ENCODE results near the gene STX8.
A peak's percentile ranks its signal among the peaks of the same experiment; 100 is the strongest.

STX8 gene

GRCh38 chr17:9566067-9566466 is 9.6 kb downstream of the STX8 start (continued):
- TF ChIP-seq RBAK (tag by site-specific recombination; IDR thresholded peaks at IDR 0.05) (no peak), ZNF830 (tag by site-specific recombination; IDR thresholded peaks at IDR 0.05; ENCODE audit: low read depth) (no peak), PBX3 (CRISPR knock-in tag; IDR thresholded peaks at IDR 0.05) (no peak), ZNF133 (tag by site-specific recombination; IDR thresholded peaks at IDR 0.05) (peak; percentile 78), ZNF548 (tag by site-specific recombination; IDR thresholded peaks at IDR 0.05) (no peak), KLF9 (tag by site-specific recombination; IDR thresholded peaks at IDR 0.05; ENCODE audit: low read depth) (no peak; the same call in 1 of the 2 replicates), ZBTB21 (tag by site-specific recombination; IDR thresholded peaks at IDR 0.05) (peak; percentile 50; the same call in 1 of the 2 replicates), ZNF341 (tag by site-specific recombination; IDR thresholded peaks at IDR 0.05; ENCODE audit: low read depth) (peak; percentile 29; the same call in 1 of the 2 replicates), ZNF354C (tag by site-specific recombination; IDR thresholded peaks at IDR 0.05; ENCODE audit: borderline replicate concordance, low read depth) (no peak), KLF10 (tag by site-specific recombination; IDR thresholded peaks at IDR 0.05) (0 out of 2 replicates have a peak, but pooled peaks have one; percentile 62), ZNF555 (tag by site-specific recombination; conservative IDR thresholded peaks at IDR 0.05) (no peak), ZNF19 (tag by site-specific recombination; IDR thresholded peaks at IDR 0.05; ENCODE audit: low read depth) (peak; percentile 78), KLF1 (tag by site-specific recombination; IDR thresholded peaks at IDR 0.05) (no peak), MEIS1 (CRISPR knock-in tag; IDR thresholded peaks at IDR 0.05; ENCODE audit: borderline replicate concordance) (no peak), ZNF610 (tag by site-specific recombination; IDR thresholded peaks at IDR 0.05; ENCODE audit: borderline replicate concordance) (peak; percentile 55; the same call in 1 of the 2 replicates), ZNF621 (tag by site-specific recombination; IDR thresholded peaks at IDR 0.05) (no peak), ZNF704 (tag by site-specific recombination; IDR thresholded peaks at IDR 0.05) (no peak), ZBTB17 (tag by site-specific recombination; IDR thresholded peaks at IDR 0.05) (peak; percentile 63), ZNF596 (tag by site-specific recombination; IDR thresholded peaks at IDR 0.05) (no peak), PRDM1 (tag by site-specific recombination; IDR thresholded peaks at IDR 0.05) (no peak), ZNF664 (tag by site-specific recombination; IDR thresholded peaks at IDR 0.05) (0 out of 2 replicates have a peak, but pooled peaks have one; percentile 28), ZNF549 (tag by site-specific recombination; IDR thresholded peaks at IDR 0.05) (no peak), ZNF416 (tag by site-specific recombination; IDR thresholded peaks at IDR 0.05) (no peak), HIC1 (tag by site-specific recombination; IDR thresholded peaks at IDR 0.05) (peak; percentile 76), BCL6B (tag by site-specific recombination; IDR thresholded peaks at IDR 0.05) (peak; percentile 99), ZNF140 (tag by site-specific recombination; IDR thresholded peaks at IDR 0.05) (no peak), ZNF266 (tag by site-specific recombination; IDR thresholded peaks at IDR 0.05; ENCODE audit: low read depth) (no peak), TSHZ1 (tag by site-specific recombination; IDR thresholded peaks at IDR 0.05; ENCODE audit: borderline replicate concordance) (peak; percentile 36; the same call in 1 of the 2 replicates), MZF1 (tag by site-specific recombination; IDR thresholded peaks at IDR 0.05; ENCODE audit: borderline replicate concordance) (no peak), ZNF292 (tag by site-specific recombination; IDR thresholded peaks at IDR 0.05; ENCODE audit: borderline replicate concordance, low read depth) (no peak)
- TF ChIP-seq, protein P1, sequence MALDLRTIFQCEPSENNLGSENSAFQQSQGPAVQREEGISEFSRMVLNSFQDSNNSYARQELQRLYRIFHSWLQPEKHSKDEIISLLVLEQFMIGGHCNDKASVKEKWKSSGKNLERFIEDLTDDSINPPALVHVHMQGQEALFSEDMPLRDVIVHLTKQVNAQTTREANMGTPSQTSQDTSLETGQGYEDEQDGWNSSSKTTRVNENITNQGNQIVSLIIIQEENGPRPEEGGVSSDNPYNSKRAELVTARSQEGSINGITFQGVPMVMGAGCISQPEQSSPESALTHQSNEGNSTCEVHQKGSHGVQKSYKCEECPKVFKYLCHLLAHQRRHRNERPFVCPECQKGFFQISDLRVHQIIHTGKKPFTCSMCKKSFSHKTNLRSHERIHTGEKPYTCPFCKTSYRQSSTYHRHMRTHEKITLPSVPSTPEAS (tag by site-specific recombination; IDR thresholded peaks at IDR 0.05), result no peak

Data from HEK293 (cell line).